Measurements from ENCODE around the gene IFT57. TPM values are rescaled to one million over a fixed set of nuclear protein-coding genes. Genes with fewer than 3 reads are reported as not detected.

The IFT57 gene
- total RNA-seq, 1 donor, result 74.9 TPM

GRCh38 chr3:108227131-108227530, 4.9 kb upstream of the IFT57 start:
- H4K20me1 ChIP-seq (ENCODE audit: insufficient read depth, low read length), result no peaks in the 10 kb centered on the region
- DNase-seq (ENCODE audit: insufficient read length, low spot score, missing footprints), result no peak
- peaks cover under 1% of the 10 kb centered on the region for H3K79me2 ChIP-seq (ENCODE audit: insufficient read depth, low read length)
- H3K4me2 ChIP-seq (ENCODE audit: insufficient read depth, low read length), result no peak overlapping the region
- no peak overlapping the region for H3K27ac ChIP-seq (ENCODE audit: low read depth, low read length)
- H3K4me3 ChIP-seq (ENCODE audit: insufficient read depth, low read length), result no peak overlapping the region
- no peak overlapping the region for H2AFZ ChIP-seq (ENCODE audit: low read length)
- TF ChIP-seq, protein P1, sequence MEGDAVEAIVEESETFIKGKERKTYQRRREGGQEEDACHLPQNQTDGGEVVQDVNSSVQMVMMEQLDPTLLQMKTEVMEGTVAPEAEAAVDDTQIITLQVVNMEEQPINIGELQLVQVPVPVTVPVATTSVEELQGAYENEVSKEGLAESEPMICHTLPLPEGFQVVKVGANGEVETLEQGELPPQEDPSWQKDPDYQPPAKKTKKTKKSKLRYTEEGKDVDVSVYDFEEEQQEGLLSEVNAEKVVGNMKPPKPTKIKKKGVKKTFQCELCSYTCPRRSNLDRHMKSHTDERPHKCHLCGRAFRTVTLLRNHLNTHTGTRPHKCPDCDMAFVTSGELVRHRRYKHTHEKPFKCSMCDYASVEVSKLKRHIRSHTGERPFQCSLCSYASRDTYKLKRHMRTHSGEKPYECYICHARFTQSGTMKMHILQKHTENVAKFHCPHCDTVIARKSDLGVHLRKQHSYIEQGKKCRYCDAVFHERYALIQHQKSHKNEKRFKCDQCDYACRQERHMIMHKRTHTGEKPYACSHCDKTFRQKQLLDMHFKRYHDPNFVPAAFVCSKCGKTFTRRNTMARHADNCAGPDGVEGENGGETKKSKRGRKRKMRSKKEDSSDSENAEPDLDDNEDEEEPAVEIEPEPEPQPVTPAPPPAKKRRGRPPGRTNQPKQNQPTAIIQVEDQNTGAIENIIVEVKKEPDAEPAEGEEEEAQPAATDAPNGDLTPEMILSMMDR (IDR thresholded peaks at IDR 0.05; ENCODE audit: extremely low read depth, low read depth, low read length), result no peak
- H3K4me1 ChIP-seq (ENCODE audit: insufficient read depth, low read length), result peaks cover 11% of the 10 kb centered on the region
- no peaks in the 10 kb centered on the region for H3K27me3 ChIP-seq (ENCODE audit: insufficient read depth, low read length)
- no peaks in the 10 kb centered on the region for H3K36me3 ChIP-seq (ENCODE audit: insufficient read depth, low read length)
- no peaks in the 10 kb centered on the region for H3K9me3 ChIP-seq (ENCODE audit: low read depth, low read length)

GRCh38 chr3:108225221-108225620, 3.0 kb upstream of the IFT57 start:
- H3K4me3 ChIP-seq (ENCODE audit: insufficient read depth, low read length), result no peak overlapping the region
- no peak for DNase-seq (ENCODE audit: insufficient read length, low spot score, missing footprints)
- H3K36me3 ChIP-seq (ENCODE audit: insufficient read depth, low read length), result no peaks in the 10 kb centered on the region
- no peaks in the 10 kb centered on the region for H3K9me3 ChIP-seq (ENCODE audit: low read depth, low read length)
- peaks cover 23% of the 10 kb centered on the region for H3K4me1 ChIP-seq (ENCODE audit: insufficient read depth, low read length)
- H3K27ac ChIP-seq (ENCODE audit: low read depth, low read length), result no peak overlapping the region
- TF ChIP-seq, protein P1 (IDR thresholded peaks at IDR 0.05; ENCODE audit: extremely low read depth, low read depth, low read length), result no peak
- H2AFZ ChIP-seq (ENCODE audit: low read length), result no peak overlapping the region
- H3K79me2 ChIP-seq (ENCODE audit: insufficient read depth, low read length), result peaks cover 20% of the 10 kb centered on the region
- H4K20me1 ChIP-seq (ENCODE audit: insufficient read depth, low read length), result no peaks in the 10 kb centered on the region
- H3K4me2 ChIP-seq (ENCODE audit: insufficient read depth, low read length), result no peak overlapping the region
- H3K27me3 ChIP-seq (ENCODE audit: insufficient read depth, low read length), result no peaks in the 10 kb centered on the region

DNA sequence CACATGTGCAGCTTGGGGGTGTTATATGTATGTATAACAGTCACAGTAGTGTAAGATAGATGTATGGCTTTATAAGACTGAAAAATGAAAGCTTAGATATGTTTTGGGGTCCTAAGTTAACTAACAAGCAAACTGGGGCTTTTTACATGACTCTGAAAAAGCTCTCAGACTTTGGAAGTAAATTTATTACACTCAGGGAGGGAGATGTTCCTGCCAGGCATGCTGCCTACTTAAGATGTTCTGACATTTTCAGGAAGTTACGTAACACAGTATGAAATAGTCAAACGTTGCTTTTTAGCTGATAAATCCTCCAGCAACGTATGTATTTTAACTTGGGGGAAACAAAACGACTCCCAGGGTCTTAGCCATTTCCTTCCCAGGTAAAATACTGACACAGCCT, 1.7 kb upstream of the IFT57 start:
- Histone ChIP-seq H3K36me3 (ENCODE audit: insufficient read depth, low read length) (no peaks in the 10 kb centered on the region), H3K4me2 (ENCODE audit: insufficient read depth, low read length) (peak overlapping the region; percentile 25), H3K4me3 (ENCODE audit: insufficient read depth, low read length) (no peak overlapping the region), H3K27ac (ENCODE audit: low read depth, low read length) (no peak overlapping the region), H4K20me1 (ENCODE audit: insufficient read depth, low read length) (no peaks in the 10 kb centered on the region), H2AFZ (ENCODE audit: low read length) (peak overlapping the region; percentile 65), H3K27me3 (ENCODE audit: insufficient read depth, low read length) (no peaks in the 10 kb centered on the region), H3K79me2 (ENCODE audit: insufficient read depth, low read length) (peaks cover 29% of the 10 kb centered on the region), H3K4me1 (ENCODE audit: insufficient read depth, low read length) (peaks cover 29% of the 10 kb centered on the region), H3K9me3 (ENCODE audit: low read depth, low read length) (no peaks in the 10 kb centered on the region)
- TF ChIP-seq, protein P1 (IDR thresholded peaks at IDR 0.05; ENCODE audit: extremely low read depth, low read depth, low read length), result no peak
- no peak for DNase-seq (ENCODE audit: insufficient read length, low spot score, missing footprints)

DNA sequence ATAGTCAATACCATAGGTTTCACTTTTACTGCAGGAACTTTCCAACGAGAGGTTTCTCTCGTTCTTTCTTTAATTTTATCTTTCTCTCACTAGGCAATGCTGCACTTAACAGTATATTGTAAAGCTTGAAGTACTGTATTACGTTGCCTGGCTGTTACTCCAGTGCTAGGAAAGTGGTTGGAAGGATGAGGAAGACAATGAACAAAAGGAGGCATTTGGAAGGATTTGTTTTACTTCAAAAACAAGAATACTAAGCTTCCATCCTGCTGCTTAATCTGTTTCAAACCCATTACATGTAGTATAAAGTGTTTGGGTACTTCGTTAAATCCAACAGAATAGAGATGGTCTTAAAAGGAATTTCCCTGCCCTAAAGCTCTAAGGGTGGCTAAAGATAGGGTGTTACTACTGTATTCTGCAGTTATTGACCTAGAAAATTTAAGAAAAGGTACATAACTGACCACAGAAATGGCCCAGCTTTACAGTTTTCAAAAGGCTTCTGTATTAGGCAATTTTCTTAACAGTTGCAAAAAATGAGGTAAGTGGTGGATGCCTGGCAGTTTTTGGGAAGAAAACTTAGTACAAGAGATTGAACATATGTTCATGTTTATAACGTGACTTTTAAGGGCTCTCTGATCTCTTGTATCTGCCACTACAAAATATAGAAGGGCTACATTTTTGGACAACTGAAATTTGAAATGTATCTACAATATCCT, 785 bp upstream of the IFT57 start:
- H4K20me1 ChIP-seq (ENCODE audit: insufficient read depth, low read length), result no peaks in the 10 kb centered on the region
- TF ChIP-seq, protein P1 (IDR thresholded peaks at IDR 0.05; ENCODE audit: extremely low read depth, low read depth, low read length), result no peak
- H3K4me1 ChIP-seq (ENCODE audit: insufficient read depth, low read length), result peaks cover 37% of the 10 kb centered on the region
- H3K9me3 ChIP-seq (ENCODE audit: low read depth, low read length), result no peaks in the 10 kb centered on the region
- H3K27ac ChIP-seq (ENCODE audit: low read depth, low read length), result peak overlapping the region; percentile 97
- peaks cover 29% of the 10 kb centered on the region for H3K79me2 ChIP-seq (ENCODE audit: insufficient read depth, low read length)
- DNase-seq (ENCODE audit: insufficient read length, low spot score, missing footprints), result no peak
- peaks cover 4% of the 10 kb centered on the region for H3K36me3 ChIP-seq (ENCODE audit: insufficient read depth, low read length)
- peak overlapping the region; percentile 86 for H3K4me2 ChIP-seq (ENCODE audit: insufficient read depth, low read length)
- peak overlapping the region; percentile 85 for H3K4me3 ChIP-seq (ENCODE audit: insufficient read depth, low read length)
- peak overlapping the region; percentile 92 for H2AFZ ChIP-seq (ENCODE audit: low read length)
- H3K27me3 ChIP-seq (ENCODE audit: insufficient read depth, low read length), result no peaks in the 10 kb centered on the region
